DOHH2 (cell line): Measurements from ENCODE around the gene NDRG3.

Source experiments
- H3F3A ChIP-seq: fragments of 200-600 bp; sonication (generic), shearing (Covaris generic); 2 replicates; pipeline ENCODE4 v1.6.0; 2016; ENCODE audit warnings: antibody characterized with exemption, mild to moderate bottlenecking; ENCODE audit not compliant: control insufficient read depth, insufficient read depth
- H3K27ac ChIP-seq: fragments of 200-600 bp; sonication (generic); 2 replicates; pipeline ENCODE4 v1.5.1; 2014; ENCODE audit warnings: low read depth, mild to moderate bottlenecking, low read length, moderate library complexity
- H3K27me3 ChIP-seq: fragments of 200-600 bp; sonication (generic); 2 replicates; pipeline ENCODE4 v1.6.1; 2014; ENCODE audit warnings: mild to moderate bottlenecking, low read length, mixed read lengths; ENCODE audit not compliant: control insufficient read depth
- H3K36me3 ChIP-seq: fragments of 200-600 bp; sonication (generic); 2 replicates; pipeline ENCODE4 v1.6.1; 2014; ENCODE audit warnings: mild to moderate bottlenecking, low read length, moderate library complexity, mixed read lengths; ENCODE audit not compliant: control insufficient read depth
- H3K4me1 ChIP-seq: fragments of 200-600 bp; sonication (generic); 2 replicates; pipeline ENCODE4 v1.6.1; 2014; ENCODE audit warnings: mild to moderate bottlenecking, low read length, mixed read lengths; ENCODE audit not compliant: control insufficient read depth
- H3K4me2 ChIP-seq: fragments of 200-600 bp; sonication (generic); 2 replicates; pipeline ENCODE4 v1.6.0; 2014; ENCODE audit warnings: mild to moderate bottlenecking, low read length, moderate library complexity
- H3K4me3 ChIP-seq: fragments of 200-600 bp; sonication (generic); 2 replicates; pipeline ENCODE4 v1.5.1; 2014; ENCODE audit warnings: mild to moderate bottlenecking, low read length, mixed read lengths
- H3K79me2 ChIP-seq: fragments of 200-600 bp; sonication (generic); 2 replicates; pipeline ENCODE4 v1.6.1; 2014; ENCODE audit warnings: mild to moderate bottlenecking, low read length, mixed read lengths; ENCODE audit not compliant: control insufficient read depth
- H3K9me2 ChIP-seq: fragments of 200-600 bp; sonication (generic); replicated peaks from 2 replicates; pipeline ENCODE4 v1.6.1; 2014; ENCODE audit warnings: mild to moderate bottlenecking, low read length, mixed read lengths; ENCODE audit not compliant: control insufficient read depth
- H3K9me3 ChIP-seq: fragments of 200-600 bp; sonication (generic); 2 replicates; pipeline ENCODE4 v1.6.1; 2014; ENCODE audit warnings: antibody characterized with exemption, low read length, mixed read lengths; ENCODE audit not compliant: control insufficient read depth, insufficient read depth
- H4K20me1 ChIP-seq: fragments of 200-600 bp; sonication (generic); 2 replicates; pipeline ENCODE4 v1.6.0; 2014; ENCODE audit warnings: low read depth, mild to moderate bottlenecking, antibody characterized with exemption, low read length, moderate library complexity; ENCODE audit not compliant: control insufficient read depth, insufficient read depth
- CTCF ChIP-seq: fragments of 200-600 bp; sonication (generic); IDR thresholded peaks from one replicate; pipeline ENCODE4 v1.5.1; 2014; ENCODE audit warnings: antibody characterized with exemption, mild to moderate bottlenecking, low read depth, low read length; ENCODE audit not compliant: poor library complexity, severe bottlenecking
- EZH2phosphoT487 ChIP-seq: fragments of 200-600 bp; sonication (generic); IDR thresholded peaks from 2 replicates; pipeline ENCODE4 v1.6.1; 2017; ENCODE audit warnings: borderline replicate concordance, mild to moderate bottlenecking, antibody characterized with exemption, low read length, moderate library complexity, mixed read lengths

NDRG3 gene

DNA sequence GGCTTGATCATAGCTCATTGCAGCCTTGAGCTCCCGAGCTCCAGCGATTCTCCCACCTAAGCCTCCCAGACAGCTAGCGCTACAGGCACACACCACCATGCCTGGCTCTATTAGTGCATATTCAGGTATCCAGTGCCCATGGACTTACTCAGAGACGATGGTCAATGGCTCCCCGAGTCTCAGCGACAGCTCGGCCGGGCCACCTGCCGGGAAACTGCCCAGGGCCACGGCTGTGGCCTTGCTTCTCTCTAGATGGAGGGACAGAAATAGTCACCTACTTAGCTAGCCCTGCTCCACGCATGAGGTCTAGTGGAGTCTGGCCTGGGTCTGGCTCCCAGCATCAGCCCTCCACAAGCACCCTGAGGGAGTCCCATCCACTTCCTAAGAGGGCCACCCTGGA is 111.5 kb downstream of the NDRG3 start:
- Histone ChIP-seq H3F3A (no peaks in the 10 kb centered on the region), H3K4me2 (no peak overlapping the region), H3K36me3 (no peaks in the 10 kb centered on the region), H3K4me3 (no peak overlapping the region), H3K9me2 (no peaks in the 10 kb centered on the region), H3K79me2 (no peaks in the 10 kb centered on the region), H3K27me3 (no peaks in the 10 kb centered on the region), H3K27ac (no peak overlapping the region), H3K4me1 (peaks cover 14% of the 10 kb centered on the region), H4K20me1 (no peaks in the 10 kb centered on the region), H3K9me3 (no peaks in the 10 kb centered on the region)
- no peak for TF ChIP-seq CTCF
- TF ChIP-seq EZH2phosphoT487 = no peak

DNA sequence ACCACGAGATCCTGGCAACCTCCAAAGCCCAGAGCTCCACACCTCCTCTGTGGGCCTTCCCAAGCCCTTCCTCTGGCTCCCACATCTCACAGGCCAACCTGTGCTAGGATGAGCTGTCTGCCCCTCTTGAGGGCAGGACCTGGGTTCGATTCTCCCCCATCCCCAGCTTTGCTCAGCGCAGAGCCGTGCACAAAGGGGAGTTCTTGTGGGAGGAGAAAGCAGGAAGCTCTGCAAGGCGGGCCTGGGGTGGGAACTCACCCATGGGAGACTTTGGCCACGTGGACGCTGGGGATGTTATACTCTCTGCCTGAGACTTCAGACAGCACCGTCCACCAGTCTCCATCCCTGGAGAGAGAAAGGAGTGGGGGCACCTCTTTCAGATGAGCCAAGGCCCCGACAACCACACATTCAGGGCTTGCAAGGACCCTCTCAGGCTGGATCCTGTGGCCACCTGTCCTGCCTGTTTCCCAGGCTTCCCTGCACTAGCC is 112.6 kb downstream of the NDRG3 start:
- H3K79me2 ChIP-seq = no peaks in the 10 kb centered on the region
- no peaks in the 10 kb centered on the region for H3K27me3 ChIP-seq
- H3K4me1 ChIP-seq = peaks cover 14% of the 10 kb centered on the region
- H4K20me1 ChIP-seq = no peaks in the 10 kb centered on the region
- H3K9me3 ChIP-seq = no peaks in the 10 kb centered on the region
- no peak overlapping the region for H3K4me3 ChIP-seq
- TF ChIP-seq CTCF (no peak), EZH2phosphoT487 (no peak)
- H3K36me3 ChIP-seq = no peaks in the 10 kb centered on the region
- no peaks in the 10 kb centered on the region for H3K9me2 ChIP-seq
- H3K27ac ChIP-seq = no peak overlapping the region
- H3F3A ChIP-seq = no peaks in the 10 kb centered on the region
- H3K4me2 ChIP-seq = no peak overlapping the region

DNA sequence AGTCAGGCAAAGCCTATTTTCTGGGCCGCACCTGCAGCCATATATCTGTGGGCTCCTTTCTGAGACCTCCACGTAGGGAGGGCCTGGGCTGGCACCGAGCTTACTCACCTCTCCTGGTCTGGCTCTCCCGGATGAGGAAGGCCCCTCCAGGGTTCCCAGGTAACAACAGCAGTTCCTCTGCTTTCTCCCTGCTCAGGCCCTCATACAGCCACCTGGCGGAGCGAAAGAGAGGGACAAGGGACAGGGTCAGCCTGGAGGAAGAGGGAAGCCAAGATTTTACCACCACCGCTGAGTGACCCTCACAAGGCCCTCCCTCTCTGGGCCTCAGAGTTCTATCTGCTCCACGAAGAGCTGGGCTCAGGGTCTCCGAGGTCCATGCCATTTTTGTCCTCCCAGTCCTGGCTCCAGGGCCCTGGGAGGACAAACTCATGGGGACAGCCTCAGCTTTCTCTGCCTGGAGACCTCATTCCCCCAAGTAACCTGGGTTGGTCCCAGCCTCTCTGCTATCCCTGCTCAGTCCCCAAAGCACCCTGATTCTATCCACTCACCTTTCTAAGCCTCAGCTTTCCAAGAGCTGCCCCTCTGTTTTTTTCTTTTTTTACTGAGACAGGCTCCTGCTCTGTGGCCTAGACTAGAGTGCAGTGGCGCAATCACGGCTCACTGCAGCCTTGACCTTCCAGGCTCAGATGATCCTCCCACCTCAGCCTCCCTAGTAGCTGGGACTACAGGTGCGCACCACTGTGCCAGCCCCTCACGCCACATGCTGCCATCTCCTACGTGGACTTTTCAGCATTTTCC is 113.2 kb downstream of the NDRG3 start:
- no peaks in the 10 kb centered on the region for H4K20me1 ChIP-seq
- H3K79me2 ChIP-seq = no peaks in the 10 kb centered on the region
- H3K27ac ChIP-seq = no peak overlapping the region
- no peak overlapping the region for H3K4me3 ChIP-seq
- TF ChIP-seq CTCF = no peak
- no peak for TF ChIP-seq EZH2phosphoT487
- H3K27me3 ChIP-seq = no peaks in the 10 kb centered on the region
- no peaks in the 10 kb centered on the region for H3K9me2 ChIP-seq
- H3F3A ChIP-seq = no peaks in the 10 kb centered on the region
- no peak overlapping the region for H3K4me2 ChIP-seq
- H3K36me3 ChIP-seq = no peaks in the 10 kb centered on the region
- H3K4me1 ChIP-seq = peaks cover 14% of the 10 kb centered on the region
- H3K9me3 ChIP-seq = no peaks in the 10 kb centered on the region
